Measurements from ENCODE around the gene ECI1.

DNA sequence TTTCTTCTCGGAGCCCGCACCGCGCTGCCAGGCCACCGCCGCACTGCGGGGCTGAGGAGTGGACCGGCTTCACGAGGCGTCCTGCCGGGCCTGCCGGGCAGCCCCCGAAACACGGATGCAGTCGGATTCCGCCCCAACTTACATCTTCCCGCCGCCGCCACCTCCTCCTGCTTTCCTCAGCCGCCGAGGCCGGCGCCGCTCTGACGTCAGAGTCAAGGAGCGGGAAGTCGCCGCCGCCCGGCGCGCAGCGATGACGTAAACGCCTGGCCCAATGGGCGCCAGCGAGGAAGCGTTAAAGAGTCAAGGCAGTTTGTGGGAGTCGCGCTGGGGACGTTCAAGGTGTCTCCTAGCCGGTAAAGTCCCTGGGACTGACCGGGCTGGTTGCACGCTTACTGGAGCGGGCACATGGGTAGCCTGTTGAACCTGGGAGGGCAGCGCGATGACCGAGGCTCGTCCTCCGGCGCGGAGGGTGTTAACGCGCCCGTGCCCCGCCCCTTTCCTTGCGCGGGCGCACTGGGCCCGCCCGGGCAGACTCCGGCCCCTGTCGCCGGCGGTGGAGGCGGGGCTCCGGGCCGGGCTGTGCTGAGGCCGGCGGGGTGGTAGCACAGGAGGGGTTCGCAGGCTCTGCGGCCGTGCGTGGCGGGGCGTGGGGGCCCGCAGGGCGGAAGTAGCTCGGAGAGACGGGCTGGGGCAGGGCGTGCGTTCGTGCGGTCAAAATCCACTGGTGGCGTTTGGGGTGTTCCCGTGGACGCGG lies 16.7 kb upstream of the ECI1 start, which contains the start of gene RNPS1:
- TF ChIP-seq, protein P1, sequence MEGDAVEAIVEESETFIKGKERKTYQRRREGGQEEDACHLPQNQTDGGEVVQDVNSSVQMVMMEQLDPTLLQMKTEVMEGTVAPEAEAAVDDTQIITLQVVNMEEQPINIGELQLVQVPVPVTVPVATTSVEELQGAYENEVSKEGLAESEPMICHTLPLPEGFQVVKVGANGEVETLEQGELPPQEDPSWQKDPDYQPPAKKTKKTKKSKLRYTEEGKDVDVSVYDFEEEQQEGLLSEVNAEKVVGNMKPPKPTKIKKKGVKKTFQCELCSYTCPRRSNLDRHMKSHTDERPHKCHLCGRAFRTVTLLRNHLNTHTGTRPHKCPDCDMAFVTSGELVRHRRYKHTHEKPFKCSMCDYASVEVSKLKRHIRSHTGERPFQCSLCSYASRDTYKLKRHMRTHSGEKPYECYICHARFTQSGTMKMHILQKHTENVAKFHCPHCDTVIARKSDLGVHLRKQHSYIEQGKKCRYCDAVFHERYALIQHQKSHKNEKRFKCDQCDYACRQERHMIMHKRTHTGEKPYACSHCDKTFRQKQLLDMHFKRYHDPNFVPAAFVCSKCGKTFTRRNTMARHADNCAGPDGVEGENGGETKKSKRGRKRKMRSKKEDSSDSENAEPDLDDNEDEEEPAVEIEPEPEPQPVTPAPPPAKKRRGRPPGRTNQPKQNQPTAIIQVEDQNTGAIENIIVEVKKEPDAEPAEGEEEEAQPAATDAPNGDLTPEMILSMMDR (IDR thresholded peaks at IDR 0.05; ENCODE audit: low read depth, low read length): no peak
- peak; percentile 90 for TF ChIP-seq POLR2A (IDR thresholded peaks at IDR 0.05; ENCODE audit: extremely low read depth, insufficient read length)
